Lung (tissue), 12 donors: ENCODE results near the gene LHFPL4. TPM values are rescaled to one million over a fixed set of nuclear protein-coding genes. Genes with fewer than 3 reads are reported as not detected.
"Not testable (repeated sequence)": the region's sequence is repeated elsewhere in the genome, so short reads cannot be mapped to it uniquely, and the experiment has no call there.

Source experiments
- ATAC-seq: fragments of 200-7000 bp; cut with Tn5 transposase; one replicate; pipeline ENCODE4 v1.9.1; 2020; ENCODE audit warnings: moderate number of reproducible peaks; ENCODE audit not compliant: insufficient read depth, low FRiP score
- DNase-seq, 3 donors: peaks; one replicate each; pipeline ENCODE4 v3.0.0-alpha.2; 2013 to 2017
- H3K27ac ChIP-seq, 2 donors: one replicate each; pipeline ENCODE4 v1.5.1; 2013; ENCODE audit warnings: mild to moderate bottlenecking in 2 of 2, moderate library complexity in 2 of 2, control low read depth in 1 of 2, inconsistent platforms in 1 of 2, low read depth in 1 of 2, low read length in 1 of 2
- H3K27me3 ChIP-seq, 3 donors: one replicate each; pipeline ENCODE4 v1.5.1; 2013; ENCODE audit warnings: low read length in 2 of 3; ENCODE audit not compliant: control insufficient read depth in 3 of 3, insufficient read depth in 3 of 3
- H3K36me3 ChIP-seq, 4 donors: one replicate each; pipeline ENCODE4 v1.5.1; 2013; ENCODE audit warnings: low read length in 4 of 4, mild to moderate bottlenecking in 1 of 4, moderate library complexity in 1 of 4; ENCODE audit not compliant: control insufficient read depth in 4 of 4, insufficient read depth in 4 of 4
- H3K4me1 ChIP-seq, 5 donors: one replicate each; pipeline ENCODE4 v1.5.1; 2013; ENCODE audit warnings: low read length in 5 of 5, mild to moderate bottlenecking in 2 of 5, moderate library complexity in 1 of 5; ENCODE audit not compliant: control insufficient read depth in 5 of 5, insufficient read depth in 5 of 5
- H3K4me3 ChIP-seq: one replicate; pipeline ENCODE4 v1.5.1; 2013; ENCODE audit warnings: mild to moderate bottlenecking, control low read depth, moderate library complexity
- H3K9ac ChIP-seq, 2 donors: one replicate each; pipeline ENCODE4 v1.5.1; 2013; ENCODE audit warnings: low read length in 2 of 2, control low read depth in 1 of 2; ENCODE audit not compliant: insufficient read depth in 1 of 2
- H3K9me3 ChIP-seq, 4 donors: one replicate each; pipeline ENCODE4 v1.5.1; 2013; ENCODE audit warnings: low read length in 3 of 4, mild to moderate bottlenecking in 1 of 4, moderate library complexity in 1 of 4; ENCODE audit not compliant: control insufficient read depth in 4 of 4, insufficient read depth in 3 of 4
- CTCF ChIP-seq: IDR thresholded peaks from 2 replicates; pipeline ENCODE4 v1.5.1; 2012; ENCODE audit warnings: mild to moderate bottlenecking; ENCODE audit errors: control extremely low read depth, extremely low read depth
- WGBS, 2 donors: extraction: QIAGEN DNeasy Blood & Tissue Kit; methylation state at CpG; one replicate each; pipeline ENCODE4 v1.1.7; 2013; 5-methylcytosine and 5-hydroxymethylcytosine counted together
- polyA plus RNA-seq, 2 donors: library from polyadenylated mRNA; stranded (reverse); fragments of 200-250 nt; gene quantifications; one replicate each; pipeline ENCODE4 v1.2.1, GENCODE V29; 2013
- total RNA-seq, 2 donors: library from RNA; depleted of rRNA in 1 of 2; stranded (reverse); fragments of >200 nt in 1 of 2; gene quantifications; one replicate each; pipeline ENCODE4 v1.2.1, GENCODE V29; 2014 to 2021
- donor health status: control.
- donor health status: control.
- donor health status: Bipolar disorder and iron deficiency.
- donor health status: healthy.
- donor health status: DM: yes; HTN: yes; CAD: no.

Gene LHFPL4
- total and polyA plus RNA-seq, 4 donors: 0.01 to 0.14 (median 0.02) TPM; not detected in 1

- ATAC-seq (no peak), DNase-seq (no peak)
- no peak overlapping the region for H3K4me3 ChIP-seq
- H3K27me3 ChIP-seq: peaks cover 0 to 23% (median 11%) of the 10 kb centered on the region in 3 donors
- 78 to 87% methylated on average over 6 of the region's 6 CpGs for WGBS, 2 donors
- H3K9me3 ChIP-seq: peaks cover 0 to 2% (median 0%) of the 10 kb centered on the region in 4 donors
- H3K36me3 ChIP-seq: peaks cover 0 to 6% (median 0%) of the 10 kb centered on the region in 4 donors
- H3K27ac ChIP-seq: no peak overlapping the region
- TF ChIP-seq CTCF: no peak
- H3K4me1 ChIP-seq: peaks cover 0 to 6% (median 0%) of the 10 kb centered on the region in 5 donors
- H3K9ac ChIP-seq: no peak overlapping the region
Observed at GRCh38 chr3:9496893-9497292, 56.7 kb downstream of the LHFPL4 start.

GRCh38 chr3:9494036-9494435 is 59.6 kb downstream of the LHFPL4 start:
- WGBS, 2 donors: 87 to 97% methylated on average over 15 of the region's 15 CpGs
- H3K4me3 ChIP-seq, ATAC-seq, H3K27me3 ChIP-seq, H3K9me3 ChIP-seq, DNase-seq, H3K9ac ChIP-seq, H3K4me1 ChIP-seq, H3K27ac ChIP-seq, H3K36me3 ChIP-seq: not testable (repeated sequence)

GRCh38 chr3:9491506-9491905 is 62.1 kb downstream of the LHFPL4 start:
- H3K4me1 ChIP-seq: no peaks in the 10 kb centered on the region
- peaks cover 0 to 6% (median 3%) of the 10 kb centered on the region in 4 donors for H3K36me3 ChIP-seq
- no peaks in the 10 kb centered on the region for H3K27me3 ChIP-seq
- no peak overlapping the region for H3K9ac ChIP-seq
- no peak overlapping the region for H3K4me3 ChIP-seq
- H3K27ac ChIP-seq: no peak overlapping the region
- DNase-seq (no peak), ATAC-seq (no peak)
- H3K9me3 ChIP-seq: peaks cover 0 to 2% (median 0%) of the 10 kb centered on the region in 4 donors
- 67 to 79% methylated on average over 3 of the region's 3 CpGs for WGBS, 2 donors
- TF ChIP-seq CTCF: no peak

GRCh38 chr3:9485248-9485647 is 68.4 kb downstream of the LHFPL4 start:
- Histone ChIP-seq H3K9ac (no peak overlapping the region), H3K4me1 (no peaks in the 10 kb centered on the region), H3K27me3 (no peaks in the 10 kb centered on the region), H3K9me3 (no peaks in the 10 kb centered on the region), H3K27ac (no peak overlapping the region), H3K4me3 (no peak overlapping the region), H3K36me3 (peaks cover 8 to 22% (median 15%) of the 10 kb centered on the region in 4 donors)
- no peak for DNase-seq
- WGBS, 2 donors: 100% methylated on average over 1 of the region's 1 CpG
- TF ChIP-seq CTCF: no peak
- no peak for ATAC-seq
